Testis (tissue), 3 donors: ENCODE measurements around the gene JAK3. TPM values are rescaled to one million over a fixed set of nuclear protein-coding genes. Genes with fewer than 3 reads are reported as not detected.

Source experiments
- DNase-seq: peaks from one replicate; pipeline ENCODE4 v3.0.0-alpha.2; 2019
- H3K27ac ChIP-seq, 2 donors: fragments of 200-600 bp; sonication (generic); one replicate each; pipeline ENCODE4 v1.5.1; 2019
- H3K27me3 ChIP-seq: fragments of 200-600 bp; sonication (generic); one replicate; pipeline ENCODE4 v1.5.1; 2019
- H3K36me3 ChIP-seq: fragments of 200-600 bp; sonication (generic); one replicate; pipeline ENCODE4 v1.5.1; 2017; ENCODE audit warnings: low read depth; ENCODE audit errors: missing control alignments
- H3K4me1 ChIP-seq: fragments of 200-600 bp; sonication (generic); one replicate; pipeline ENCODE4 v1.5.1; 2019
- H3K4me3 ChIP-seq, 2 donors: fragments of 200-600 bp; sonication (generic); one replicate each; pipeline ENCODE4 v1.5.1; 2017 to 2019
- H3K9me3 ChIP-seq: fragments of 200-600 bp; sonication (generic); one replicate; pipeline ENCODE4 v1.5.1; 2017
- CTCF ChIP-seq, 3 experiments: fragments of 450-650 bp in 2 of 3; fragments of 200-600 bp in 1 of 3; sonication (generic) in 1 of 3; IDR thresholded peaks; one replicate each; pipeline ENCODE4 v1.5.1; 2016 to 2019; ENCODE audit warnings: antibody characterized with exemption in 3 of 3, mild to moderate bottlenecking in 2 of 3, moderate library complexity in 1 of 3
- POLR2A ChIP-seq: fragments of 450-650 bp; IDR thresholded peaks from one replicate; pipeline ENCODE4 v1.6.1; 2017; ENCODE audit warnings: antibody characterized with exemption, mild to moderate bottlenecking, moderate library complexity
- whole genome bisulfite sequencing, 2 donors: methylation state at CpG; one replicate each; pipeline ENCODE4 v1.1.5; 2018; 5-methylcytosine and 5-hydroxymethylcytosine counted together
- intact Hi-C: fragments of 100-400 bp; cut with DNase I; formaldehyde crosslinking; loops from one replicate; pipeline ENCODE4 v1.15.1; 2023; ENCODE audit warnings: low total_unique reads
- polyA plus RNA-seq: library from polyadenylated mRNA; stranded (reverse); fragments of 350-450 nt; fragmentation: Illumina TruSeq; extraction: RNeasy Lipid Tissue Mini Kit (QIAGEN cat#74804); gene quantifications from one replicate; pipeline ENCODE4 v1.2.3, GENCODE V29; 2014; ENCODE audit warnings: low read depth, low replicate concordance; ENCODE audit not compliant: insufficient read depth
- total RNA-seq, 2 donors: library from RNA; depleted of rRNA; stranded (reverse); fragments of >200 nt; gene quantifications; one replicate each; pipeline ENCODE4 v1.2.3, GENCODE V29; 2016

Gene JAK3
- total and polyA plus RNA-seq, 3 donors from 2014 or later = 3.5 to 10.5 (median 5.0) TPM

DNA sequence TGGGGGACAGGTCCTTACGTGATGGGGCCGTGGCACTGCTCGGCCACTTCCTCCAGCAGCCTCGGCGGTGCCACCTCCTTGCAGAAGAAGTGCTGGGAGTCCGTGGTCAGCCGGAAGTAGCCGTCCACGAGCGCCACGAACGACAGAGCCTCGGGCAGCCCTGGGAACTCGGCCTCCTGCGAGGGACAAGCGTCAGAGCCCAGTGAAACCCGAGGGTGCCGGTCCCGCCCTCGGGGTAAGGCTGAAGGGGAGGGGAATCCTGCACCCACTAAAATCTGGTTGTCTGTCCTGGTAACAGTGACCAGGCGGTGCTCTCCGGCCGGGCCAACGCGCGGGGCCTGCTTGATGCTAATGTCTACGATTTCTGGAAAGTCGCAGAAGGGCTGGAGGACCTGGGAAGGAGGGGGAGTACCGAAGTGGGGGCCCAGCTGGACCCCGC is 6.4 kb downstream of the JAK3 start:
- DNase-seq = no peak
- no peaks in the 10 kb centered on the region for H3K9me3 ChIP-seq
- no peak for TF ChIP-seq POLR2A
- H3K4me3 ChIP-seq = peak overlapping the region; percentile 52 to 53
- H3K27me3 ChIP-seq = no peaks in the 10 kb centered on the region
- H3K36me3 ChIP-seq = no peaks in the 10 kb centered on the region
- WGBS, 2 donors = 6 to 22% methylated on average over 20 to 30 of the region's 30 CpGs
- H3K4me1 ChIP-seq = peaks cover 7% of the 10 kb centered on the region
- H3K27ac ChIP-seq = peak overlapping the region; percentile 71 to 93
- intact Hi-C loops = no loop called here

DNA sequence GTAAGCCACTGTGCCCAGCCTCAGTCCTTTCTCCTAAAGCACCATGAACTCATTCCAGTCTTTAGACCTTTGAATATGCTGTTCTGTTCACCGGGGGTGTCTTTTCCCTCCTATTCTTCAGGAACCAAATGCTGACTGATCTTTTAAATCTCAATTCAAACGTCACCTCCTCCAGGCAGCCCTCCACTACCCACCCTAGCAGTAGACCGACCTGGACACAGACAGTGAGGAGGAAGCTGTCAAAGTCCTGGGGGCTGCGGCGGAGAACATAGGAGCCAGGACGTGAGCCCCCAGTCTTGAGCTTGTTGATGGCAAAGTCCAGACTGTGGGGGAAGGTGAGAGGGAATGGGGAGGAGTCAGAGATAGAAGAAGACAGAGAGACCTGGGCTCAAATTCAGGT is 7.8 kb downstream of the JAK3 start:
- no peaks in the 10 kb centered on the region for H3K9me3 ChIP-seq
- no peak for DNase-seq

GRCh38 chr19:17837972-17838371 is 9.8 kb downstream of the JAK3 start:
- Histone ChIP-seq H3K4me1 (no peaks in the 10 kb centered on the region), H3K4me3 (no peak overlapping the region), H3K27ac (no peak overlapping the region), H3K9me3 (no peaks in the 10 kb centered on the region), H3K36me3 (no peaks in the 10 kb centered on the region), H3K27me3 (no peaks in the 10 kb centered on the region)
- WGBS, 2 donors = 90 to 97% methylated on average over 7 of the region's 7 CpGs
- DNase-seq = no peak
- intact Hi-C loops = no loop called here
- TF ChIP-seq POLR2A = no peak
- TF ChIP-seq CTCF (IDR thresholded peaks at IDR 0.05) = no peak

More for the DNA sequence above, 7.8 kb downstream of the JAK3 start:
- H3K36me3 ChIP-seq = no peaks in the 10 kb centered on the region
- no peaks in the 10 kb centered on the region for H3K27me3 ChIP-seq
- no peak for TF ChIP-seq CTCF (IDR thresholded peaks at IDR 0.05)
- TF ChIP-seq POLR2A = no peak
- intact Hi-C loops = no loop called here
- WGBS, 2 donors = 86 to 89% methylated on average over 6 of the region's 6 CpGs
- H3K4me1 ChIP-seq = peaks cover 7% of the 10 kb centered on the region
- no peak overlapping the region for H3K4me3 ChIP-seq
- H3K27ac ChIP-seq = no peak overlapping the region

DNA sequence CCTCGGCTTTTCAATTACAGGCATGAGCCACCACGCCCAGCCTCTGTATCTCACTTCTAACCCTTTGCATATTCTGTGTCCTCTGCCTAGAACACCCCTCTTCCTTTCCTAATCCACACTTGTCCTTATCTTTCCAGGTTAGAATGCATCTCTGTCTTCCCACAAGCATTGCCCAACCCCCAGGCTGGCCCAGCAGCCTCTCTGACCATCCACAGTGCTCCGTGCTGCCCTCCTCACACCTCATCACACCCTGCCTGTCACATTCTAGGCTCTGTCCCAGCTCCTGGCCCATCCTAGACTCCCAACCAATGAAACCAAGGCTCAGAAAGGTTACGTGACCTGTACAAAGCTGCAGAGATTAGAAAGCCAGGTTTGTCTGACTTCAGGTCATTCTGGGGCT is 11.3 kb downstream of the JAK3 start:
- intact Hi-C loops = no loop called here
- DNase-seq = no peak
- H3K27ac ChIP-seq = no peak overlapping the region
- 74 to 81% methylated on average over 4 of the region's 4 CpGs for WGBS, 2 donors
- no peaks in the 10 kb centered on the region for H3K27me3 ChIP-seq
- TF ChIP-seq CTCF (IDR thresholded peaks at IDR 0.05) = no peak
- TF ChIP-seq POLR2A = no peak
- no peak overlapping the region for H3K4me3 ChIP-seq
- no peaks in the 10 kb centered on the region for H3K36me3 ChIP-seq
- no peaks in the 10 kb centered on the region for H3K9me3 ChIP-seq
- no peaks in the 10 kb centered on the region for H3K4me1 ChIP-seq

DNA sequence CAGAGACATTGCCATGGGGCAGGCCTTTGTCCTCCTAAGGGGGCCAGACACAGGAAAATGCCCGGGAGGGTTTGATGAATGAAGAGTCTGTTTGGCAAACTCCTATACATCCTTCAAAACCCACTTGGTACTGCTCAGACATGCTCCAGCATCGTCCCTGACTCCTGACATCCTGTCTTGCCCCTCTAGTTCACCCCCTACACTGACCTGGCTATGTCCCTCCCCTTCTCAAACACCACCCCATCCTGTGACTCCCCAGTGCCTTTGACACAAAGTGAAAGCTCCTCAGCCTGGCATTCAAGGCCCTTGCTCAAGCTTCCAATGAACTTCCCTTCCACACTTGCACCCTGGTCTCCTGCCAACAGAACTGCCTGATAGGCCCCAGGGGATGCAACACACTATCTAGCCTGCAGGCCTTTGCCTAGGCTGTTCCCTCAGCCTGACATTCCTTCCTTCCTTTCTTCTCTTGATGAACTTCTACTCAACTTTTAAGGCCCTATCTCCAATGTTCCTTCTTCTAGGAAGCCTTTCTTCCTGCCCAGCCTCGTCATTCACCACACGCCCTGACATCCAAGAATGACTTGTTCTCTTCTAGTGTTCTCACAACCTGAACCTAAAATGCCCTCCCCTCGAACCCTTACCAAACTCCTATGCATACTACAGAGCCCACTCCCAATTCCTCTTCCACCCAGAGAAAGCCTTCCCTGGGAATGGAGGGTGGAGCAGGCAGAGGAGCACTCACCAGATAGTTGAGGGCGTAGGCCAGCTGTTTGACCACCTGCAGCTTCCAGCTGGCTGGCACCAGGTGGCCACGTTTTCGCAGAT is 12.4 kb downstream of the JAK3 start:
- Histone ChIP-seq H3K36me3 (no peaks in the 10 kb centered on the region), H3K27me3 (no peaks in the 10 kb centered on the region), H3K9me3 (no peaks in the 10 kb centered on the region), H3K4me3 (no peak overlapping the region), H3K27ac (no peak overlapping the region), H3K4me1 (no peaks in the 10 kb centered on the region)
- no peak for DNase-seq
- intact Hi-C loops = no loop called here
- TF ChIP-seq CTCF (IDR thresholded peaks at IDR 0.05) (no peak), POLR2A (no peak)
- 83 to 86% methylated on average over 8 of the region's 8 CpGs for WGBS, 2 donors
